WTC11 (cell line): Measurements from ENCODE around the gene WNT16. TPM values are rescaled to one million over a fixed set of nuclear protein-coding genes. Genes with fewer than 3 reads are reported as not detected.

ENCODE experiments used
- ATAC-seq: fragments of 200-7000 bp; cut with Tn5 transposase; 2 replicates; pipeline ENCODE4 v1.10.0; 2021; ENCODE audit warnings: mild to moderate bottlenecking, moderate library complexity
- CTCF ChIA-PET: fragments of 300-600 bp; sonication (Branson Sonifier 250); formaldehyde crosslinking; loops from one replicate; lab custom pipeline; 2021; ENCODE audit warnings: antibody characterized with exemption; lab: Charles Lee
- POLR2A ChIA-PET: fragments of 350-600 bp; sonication (Branson Sonifier 250); formaldehyde crosslinking; loops from one replicate; lab custom pipeline; 2021; ENCODE audit warnings: antibody characterized with exemption; lab: Charles Lee
- DNase-seq: peaks from one replicate; pipeline ENCODE4 v3.0.0; 2021; ENCODE audit warnings: low spot score
- H3K27ac Mint-ChIP-seq: 2 replicates; pipeline ENCODE4 v1.8.0; 2021; ENCODE audit warnings: mixed read lengths
- H3K27me3 Mint-ChIP-seq: 2 replicates; pipeline ENCODE4 v1.8.0; 2021; ENCODE audit warnings: low read depth, mild to moderate bottlenecking, moderate library complexity, mixed read lengths
- H3K36me3 Mint-ChIP-seq: 2 replicates; pipeline ENCODE4 v1.8.0; 2021; ENCODE audit warnings: mixed read lengths
- H3K4me1 Mint-ChIP-seq: 2 replicates; pipeline ENCODE4 v1.8.0; 2022; ENCODE audit warnings: mixed read lengths
- H3K4me3 Mint-ChIP-seq: 2 replicates; pipeline ENCODE4 v1.8.0; 2021; ENCODE audit warnings: mild to moderate bottlenecking, moderate library complexity, mixed read lengths
- H3K9me3 Mint-ChIP-seq: 2 replicates; pipeline ENCODE4 v1.8.0; 2021; ENCODE audit warnings: mixed read lengths
- ERG ChIP-seq: fragments of 250-450 bp; sonication (Bioruptor Pico); IDR thresholded peaks from 2 replicates; pipeline ENCODE4 v1.8.0; 2021; ENCODE audit warnings: mild to moderate bottlenecking
- FOXP1 ChIP-seq: sonication (generic); formaldehyde crosslinking; IDR thresholded peaks from 2 replicates; pipeline ENCODE4 v1.8.0; 2022; ENCODE audit warnings: missing genetic modification reagents, mild to moderate bottlenecking, moderate library complexity, borderline replicate concordance
- IRF1 ChIP-seq: sonication (generic); formaldehyde crosslinking; IDR thresholded peaks from 2 replicates; pipeline ENCODE4 v1.8.0; 2023; ENCODE audit warnings: missing genetic modification reagents
- JUN ChIP-seq: sonication (generic); formaldehyde crosslinking; IDR thresholded peaks from 2 replicates; pipeline ENCODE4 v1.8.0; 2023; ENCODE audit warnings: mild to moderate bottlenecking, missing genetic modification reagents
- MAX ChIP-seq: sonication (generic); formaldehyde crosslinking; IDR thresholded peaks from 2 replicates; pipeline ENCODE4 v1.8.0; 2022; ENCODE audit warnings: mild to moderate bottlenecking, missing genetic modification reagents
- MYBL2 ChIP-seq: sonication (generic); formaldehyde crosslinking; IDR thresholded peaks from 2 replicates; pipeline ENCODE4 v1.8.1; 2023; ENCODE audit warnings: mild to moderate bottlenecking, moderate library complexity, missing genetic modification reagents
- NFATC4 ChIP-seq: fragments of 250-450 bp; sonication (Bioruptor Pico); IDR thresholded peaks from 2 replicates; pipeline ENCODE4 v1.9.0; 2021; ENCODE audit warnings: mild to moderate bottlenecking
- NR2C2 ChIP-seq: sonication (generic); formaldehyde crosslinking; IDR thresholded peaks from 2 replicates; pipeline ENCODE4 v1.8.0; 2022; ENCODE audit warnings: mild to moderate bottlenecking, missing genetic modification reagents
- NR3C1 ChIP-seq: sonication (generic); formaldehyde crosslinking; conservative IDR thresholded peaks from 2 replicates; pipeline ENCODE4 v1.8.1; 2023; ENCODE audit warnings: low read depth, mild to moderate bottlenecking, missing genetic modification reagents
- PRRX2 ChIP-seq: fragments of 250-450 bp; sonication (Bioruptor Pico); IDR thresholded peaks from 2 replicates; pipeline ENCODE4 v1.8.0; 2021; ENCODE audit warnings: mild to moderate bottlenecking
- RORB ChIP-seq: fragments of 250-450 bp; sonication (Bioruptor Pico); IDR thresholded peaks from 2 replicates; pipeline ENCODE4 v1.9.0; 2021; ENCODE audit warnings: mild to moderate bottlenecking
- TCF7 ChIP-seq: sonication (generic); formaldehyde crosslinking; IDR thresholded peaks from 2 replicates; pipeline ENCODE4 v1.8.0; 2022; ENCODE audit warnings: mild to moderate bottlenecking, low read depth, missing genetic modification reagents, moderate library complexity
- ZNF232 ChIP-seq: sonication (generic); formaldehyde crosslinking; IDR thresholded peaks from 2 replicates; pipeline ENCODE4 v1.8.0; 2022; ENCODE audit warnings: mild to moderate bottlenecking, missing genetic modification reagents
- total RNA-seq: library from RNA; stranded (reverse); gene quantifications from 3 replicates; pipeline ENCODE4 v1.2.3, GENCODE V29; 2021
- TF ChIP-seq, protein P1 (sequence below): sonication (generic); formaldehyde crosslinking; IDR thresholded peaks from 2 replicates; pipeline ENCODE4 v1.8.0; 2022; ENCODE audit warnings: mild to moderate bottlenecking, missing genetic modification reagents
- TF ChIP-seq, protein P2 (sequence below): sonication (generic); formaldehyde crosslinking; IDR thresholded peaks from 2 replicates; pipeline ENCODE4 v1.8.1; 2023; ENCODE audit warnings: mild to moderate bottlenecking, missing genetic modification reagents, borderline replicate concordance
- TF ChIP-seq, protein P3 (sequence below): fragments of 200-600 bp; IDR thresholded peaks from 2 replicates; pipeline ENCODE4 v1.8.0; 2022; ENCODE audit warnings: antibody characterized with exemption
- TF ChIP-seq, protein P4 (sequence below): sonication (generic); formaldehyde crosslinking; IDR thresholded peaks from 2 replicates; pipeline ENCODE4 v1.8.0; 2022; ENCODE audit warnings: missing genetic modification reagents

Gene WNT16
- total RNA-seq, 1 experiment from 2014 or later: 0.33 TPM

DNA sequence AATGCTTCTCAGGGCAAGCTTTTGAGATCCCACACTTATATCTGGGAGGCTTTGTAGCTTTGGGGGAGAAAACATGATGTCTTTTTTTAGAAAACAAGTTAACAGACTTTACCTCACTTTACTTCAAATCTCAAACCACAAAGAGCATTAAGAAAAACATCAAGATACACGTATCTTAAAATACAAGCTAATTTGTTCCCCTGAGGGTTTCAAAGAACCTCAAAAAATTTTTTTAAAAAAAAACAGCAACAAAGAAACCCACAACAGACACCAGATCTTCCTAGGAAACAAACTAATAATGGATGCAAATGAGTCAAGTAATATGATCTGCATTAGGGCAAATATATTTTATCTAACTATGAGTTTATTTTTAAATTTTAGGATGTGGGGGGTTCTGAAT lies 42.6 kb downstream of the WNT16 start (continued):
- TF ChIP-seq, protein P1, sequence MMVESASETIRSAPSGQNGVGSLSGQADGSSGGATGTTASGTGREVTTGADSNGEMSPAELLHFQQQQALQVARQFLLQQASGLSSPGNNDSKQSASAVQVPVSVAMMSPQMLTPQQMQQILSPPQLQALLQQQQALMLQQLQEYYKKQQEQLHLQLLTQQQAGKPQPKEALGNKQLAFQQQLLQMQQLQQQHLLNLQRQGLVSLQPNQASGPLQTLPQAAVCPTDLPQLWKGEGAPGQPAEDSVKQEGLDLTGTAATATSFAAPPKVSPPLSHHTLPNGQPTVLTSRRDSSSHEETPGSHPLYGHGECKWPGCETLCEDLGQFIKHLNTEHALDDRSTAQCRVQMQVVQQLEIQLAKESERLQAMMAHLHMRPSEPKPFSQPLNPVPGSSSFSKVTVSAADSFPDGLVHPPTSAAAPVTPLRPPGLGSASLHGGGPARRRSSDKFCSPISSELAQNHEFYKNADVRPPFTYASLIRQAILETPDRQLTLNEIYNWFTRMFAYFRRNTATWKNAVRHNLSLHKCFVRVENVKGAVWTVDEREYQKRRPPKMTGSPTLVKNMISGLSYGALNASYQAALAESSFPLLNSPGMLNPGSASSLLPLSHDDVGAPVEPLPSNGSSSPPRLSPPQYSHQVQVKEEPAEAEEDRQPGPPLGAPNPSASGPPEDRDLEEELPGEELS (CRISPR knock-in tag): no peak
- TF ChIP-seq ZNF232 (CRISPR knock-in tag) (no peak), RORB (CRISPR knock-in tag) (no peak), NFATC4 (CRISPR knock-in tag) (no peak), MAX (CRISPR knock-in tag) (no peak)
- TF ChIP-seq, all 79 proteins: peak for 0

DNA sequence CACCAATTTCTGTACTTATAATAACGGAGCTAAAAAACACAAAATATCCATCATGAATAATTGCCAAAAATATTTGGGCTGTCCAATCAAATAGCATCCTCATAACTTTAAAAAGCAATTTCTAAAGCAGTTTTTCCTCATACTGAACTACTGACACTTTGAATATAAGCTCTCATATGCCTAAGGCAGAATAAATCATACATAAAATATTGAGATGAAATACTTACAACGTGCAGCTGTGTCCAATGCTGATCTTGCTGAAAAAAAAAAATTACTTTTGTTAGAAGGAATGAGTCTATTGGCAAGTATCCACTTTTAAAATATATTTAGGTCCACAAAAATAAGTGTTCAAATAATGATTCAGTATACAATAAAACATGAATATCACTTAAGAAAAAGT lies 43.1 kb downstream of the WNT16 start:
- peaks cover 9% of the 10 kb centered on the region for H3K4me1 Mint-ChIP-seq
- CTCF ChIA-PET: interaction anchor here (1.0 to 2.0 kb wide), 2 partner anchors 24 to 622 kb away, joined by 3 to 4 read pairs; partner anchors contain the start of gene FAM3C
- no peak for ATAC-seq

More for the DNA sequence above, 43.1 kb downstream of the WNT16 start:
- POLR2A ChIA-PET: no interaction called here
- no peaks in the 10 kb centered on the region for H3K27me3 Mint-ChIP-seq
- no peak overlapping the region for H3K27ac Mint-ChIP-seq
- H3K4me3 Mint-ChIP-seq: no peak overlapping the region
- peaks cover 34% of the 10 kb centered on the region for H3K36me3 Mint-ChIP-seq
- no peaks in the 10 kb centered on the region for H3K9me3 Mint-ChIP-seq
- TF ChIP-seq, protein P2, sequence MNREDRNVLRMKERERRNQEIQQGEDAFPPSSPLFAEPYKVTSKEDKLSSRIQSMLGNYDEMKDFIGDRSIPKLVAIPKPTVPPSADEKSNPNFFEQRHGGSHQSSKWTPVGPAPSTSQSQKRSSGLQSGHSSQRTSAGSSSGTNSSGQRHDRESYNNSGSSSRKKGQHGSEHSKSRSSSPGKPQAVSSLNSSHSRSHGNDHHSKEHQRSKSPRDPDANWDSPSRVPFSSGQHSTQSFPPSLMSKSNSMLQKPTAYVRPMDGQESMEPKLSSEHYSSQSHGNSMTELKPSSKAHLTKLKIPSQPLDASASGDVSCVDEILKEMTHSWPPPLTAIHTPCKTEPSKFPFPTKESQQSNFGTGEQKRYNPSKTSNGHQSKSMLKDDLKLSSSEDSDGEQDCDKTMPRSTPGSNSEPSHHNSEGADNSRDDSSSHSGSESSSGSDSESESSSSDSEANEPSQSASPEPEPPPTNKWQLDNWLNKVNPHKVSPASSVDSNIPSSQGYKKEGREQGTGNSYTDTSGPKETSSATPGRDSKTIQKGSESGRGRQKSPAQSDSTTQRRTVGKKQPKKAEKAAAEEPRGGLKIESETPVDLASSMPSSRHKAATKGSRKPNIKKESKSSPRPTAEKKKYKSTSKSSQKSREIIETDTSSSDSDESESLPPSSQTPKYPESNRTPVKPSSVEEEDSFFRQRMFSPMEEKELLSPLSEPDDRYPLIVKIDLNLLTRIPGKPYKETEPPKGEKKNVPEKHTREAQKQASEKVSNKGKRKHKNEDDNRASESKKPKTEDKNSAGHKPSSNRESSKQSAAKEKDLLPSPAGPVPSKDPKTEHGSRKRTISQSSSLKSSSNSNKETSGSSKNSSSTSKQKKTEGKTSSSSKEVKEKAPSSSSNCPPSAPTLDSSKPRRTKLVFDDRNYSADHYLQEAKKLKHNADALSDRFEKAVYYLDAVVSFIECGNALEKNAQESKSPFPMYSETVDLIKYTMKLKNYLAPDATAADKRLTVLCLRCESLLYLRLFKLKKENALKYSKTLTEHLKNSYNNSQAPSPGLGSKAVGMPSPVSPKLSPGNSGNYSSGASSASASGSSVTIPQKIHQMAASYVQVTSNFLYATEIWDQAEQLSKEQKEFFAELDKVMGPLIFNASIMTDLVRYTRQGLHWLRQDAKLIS (CRISPR knock-in tag): no peak
- TF ChIP-seq TCF7 (CRISPR knock-in tag): no peak
- TF ChIP-seq NR2C2 (CRISPR knock-in tag): no peak
- no peak for TF ChIP-seq PRRX2 (CRISPR knock-in tag)
- TF ChIP-seq FOXP1 (CRISPR knock-in tag): no peak
- TF ChIP-seq JUN (CRISPR knock-in tag): no peak
- TF ChIP-seq, protein P3, sequence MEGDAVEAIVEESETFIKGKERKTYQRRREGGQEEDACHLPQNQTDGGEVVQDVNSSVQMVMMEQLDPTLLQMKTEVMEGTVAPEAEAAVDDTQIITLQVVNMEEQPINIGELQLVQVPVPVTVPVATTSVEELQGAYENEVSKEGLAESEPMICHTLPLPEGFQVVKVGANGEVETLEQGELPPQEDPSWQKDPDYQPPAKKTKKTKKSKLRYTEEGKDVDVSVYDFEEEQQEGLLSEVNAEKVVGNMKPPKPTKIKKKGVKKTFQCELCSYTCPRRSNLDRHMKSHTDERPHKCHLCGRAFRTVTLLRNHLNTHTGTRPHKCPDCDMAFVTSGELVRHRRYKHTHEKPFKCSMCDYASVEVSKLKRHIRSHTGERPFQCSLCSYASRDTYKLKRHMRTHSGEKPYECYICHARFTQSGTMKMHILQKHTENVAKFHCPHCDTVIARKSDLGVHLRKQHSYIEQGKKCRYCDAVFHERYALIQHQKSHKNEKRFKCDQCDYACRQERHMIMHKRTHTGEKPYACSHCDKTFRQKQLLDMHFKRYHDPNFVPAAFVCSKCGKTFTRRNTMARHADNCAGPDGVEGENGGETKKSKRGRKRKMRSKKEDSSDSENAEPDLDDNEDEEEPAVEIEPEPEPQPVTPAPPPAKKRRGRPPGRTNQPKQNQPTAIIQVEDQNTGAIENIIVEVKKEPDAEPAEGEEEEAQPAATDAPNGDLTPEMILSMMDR: no peak
- TF ChIP-seq MYBL2: no peak
- TF ChIP-seq, protein P4, sequence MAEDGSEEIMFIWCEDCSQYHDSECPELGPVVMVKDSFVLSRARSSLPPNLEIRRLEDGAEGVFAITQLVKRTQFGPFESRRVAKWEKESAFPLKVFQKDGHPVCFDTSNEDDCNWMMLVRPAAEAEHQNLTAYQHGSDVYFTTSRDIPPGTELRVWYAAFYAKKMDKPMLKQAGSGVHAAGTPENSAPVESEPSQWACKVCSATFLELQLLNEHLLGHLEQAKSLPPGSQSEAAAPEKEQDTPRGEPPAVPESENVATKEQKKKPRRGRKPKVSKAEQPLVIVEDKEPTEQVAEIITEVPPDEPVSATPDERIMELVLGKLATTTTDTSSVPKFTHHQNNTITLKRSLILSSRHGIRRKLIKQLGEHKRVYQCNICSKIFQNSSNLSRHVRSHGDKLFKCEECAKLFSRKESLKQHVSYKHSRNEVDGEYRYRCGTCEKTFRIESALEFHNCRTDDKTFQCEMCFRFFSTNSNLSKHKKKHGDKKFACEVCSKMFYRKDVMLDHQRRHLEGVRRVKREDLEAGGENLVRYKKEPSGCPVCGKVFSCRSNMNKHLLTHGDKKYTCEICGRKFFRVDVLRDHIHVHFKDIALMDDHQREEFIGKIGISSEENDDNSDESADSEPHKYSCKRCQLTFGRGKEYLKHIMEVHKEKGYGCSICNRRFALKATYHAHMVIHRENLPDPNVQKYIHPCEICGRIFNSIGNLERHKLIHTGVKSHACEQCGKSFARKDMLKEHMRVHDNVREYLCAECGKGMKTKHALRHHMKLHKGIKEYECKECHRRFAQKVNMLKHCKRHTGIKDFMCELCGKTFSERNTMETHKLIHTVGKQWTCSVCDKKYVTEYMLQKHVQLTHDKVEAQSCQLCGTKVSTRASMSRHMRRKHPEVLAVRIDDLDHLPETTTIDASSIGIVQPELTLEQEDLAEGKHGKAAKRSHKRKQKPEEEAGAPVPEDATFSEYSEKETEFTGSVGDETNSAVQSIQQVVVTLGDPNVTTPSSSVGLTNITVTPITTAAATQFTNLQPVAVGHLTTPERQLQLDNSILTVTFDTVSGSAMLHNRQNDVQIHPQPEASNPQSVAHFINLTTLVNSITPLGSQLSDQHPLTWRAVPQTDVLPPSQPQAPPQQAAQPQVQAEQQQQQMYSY (CRISPR knock-in tag): no peak
- TF ChIP-seq ERG (CRISPR knock-in tag): no peak
- no peak for TF ChIP-seq NR3C1 (CRISPR knock-in tag)
- TF ChIP-seq IRF1: no peak
- DNase-seq: no peak
